ENCODE measurements around the gene EIF4E1B.

GRCh38 chr5:176629853-176630680 lies at the start of gene EIF4E1B, which contains the start of gene SNCB:
- TF ChIP-seq CTCF (conservative IDR thresholded peaks at IDR 0.05 in 1 of 2, IDR thresholded peaks at IDR 0.05 in 1 of 2; ENCODE audit: low read depth in 1 of 2, low read length in 2 of 2) (no peak), EZH2 (IDR thresholded peaks at IDR 0.05; ENCODE audit: low read length, missing control alignments) (peak; percentile 94)
